Right lobe of liver (tissue), 4 donors: Measurements from ENCODE around the gene C1GALT1.

Source experiments
- CTCF ChIP-seq, 4 donors: fragments of 200-600 bp in 3 of 4; fragments of 450-650 bp in 1 of 4; IDR thresholded peaks; one replicate each; pipeline versions ENCODE4 v1.5.1 to v1.8.0; 2016 to 2022; ENCODE audit warnings: antibody characterized with exemption in 4 of 4, mild to moderate bottlenecking in 2 of 4
- POLR2A ChIP-seq: fragments of 450-650 bp; IDR thresholded peaks from one replicate; pipeline ENCODE4 v1.6.1; 2017; ENCODE audit warnings: antibody characterized with exemption, mild to moderate bottlenecking
- donor health status: DM: no; HTN: no; CAD: no.
- donor health status: DM: no; HTN: no; CAD: no.
- donor health status: DM: no; HTN: yes; CAD: no.

- TF ChIP-seq CTCF (IDR thresholded peaks at IDR 0.05): no peak
- no peak for TF ChIP-seq POLR2A
These were observed 110.3 kb downstream of the C1GALT1 start for GRCh38 chr7:7292608-7293007.
